ENCODE measurements around the gene MYO15A. TPM values are rescaled to one million over a fixed set of nuclear protein-coding genes. Genes with fewer than 3 reads are reported as not detected.
A peak's percentile ranks its signal among the peaks of the same experiment; 100 is the strongest.

MYO15A gene
- 0.21 TPM for total RNA-seq (2013)
- polyA plus RNA-seq (1 to 10 TPM in 1 of 3 donors, under 1 TPM in 2; 0.31 to 4.4 (median 0.56) TPM), polyA minus RNA-seq (0.42 and 0.48 TPM in 2 replicates), total RNA-seq (0.52 to 5.4 (median 1.2) reads per million in 11 experiments)

GRCh38 chr17:18108401-18109312 lies at the start of gene MYO15A:
Gene MYO15A, plus strand, starts transcription at chr17:18108756. Its CDS starts 10,045 bp downstream, at chr17:18118801.
- Mint-ChIP-seq H3K27ac (peak within 1 kb of the TSS in 1 of 7 donors; percentile 8), H3K9me3 (no peaks in the 10 kb centered on the region)
- intact Hi-C loops (cut with micrococcal nuclease) = no loop called here

More at GRCh38 chr17:18108401-18109312, at the start of gene MYO15A:
- Histone ChIP-seq H3K9ac (ENCODE audit: insufficient read depth, low read length, poor library complexity, severe bottlenecking) (no peak within 1 kb of the TSS), H3K27me3 (ENCODE audit: control insufficient read depth in 2 of 2, insufficient read depth in 2 of 2, low read length in 2 of 2) (no peaks in the 10 kb centered on the region), H4K20me1 (ENCODE audit: insufficient read depth, low read length) (no peaks in the 10 kb centered on the region), H3K36me3 (replicated peaks in 1 of 2; ENCODE audit: control insufficient read depth in 1 of 2, insufficient read depth in 2 of 2, low read length in 2 of 2) (peaks cover 33 to 41% of the 10 kb centered on the region in 2 donors), H3K9me3 (replicated peaks in 1 of 2; ENCODE audit: control insufficient read depth in 1 of 2, insufficient read depth in 1 of 2, low read length in 2 of 2) (no peaks in the 10 kb centered on the region), H3K79me2 (ENCODE audit: insufficient read depth, low read length) (no peaks in the 10 kb centered on the region), H2AFZ (ENCODE audit: insufficient read depth, low read depth, low read length, poor library complexity, severe bottlenecking) (no peak within 1 kb of the TSS), H3K4me2 (replicated peaks; ENCODE audit: extremely low read depth, low read length, poor library complexity, severe bottlenecking) (no peak within 1 kb of the TSS), H3K4me1 (ENCODE audit: control insufficient read depth in 1 of 2, insufficient read depth in 2 of 2, low read length in 2 of 2) (no peaks in the 10 kb centered on the region), H3K27ac (ENCODE audit: low read depth in 1 of 2, low read length in 2 of 2) (no peak within 1 kb of the TSS), H3K4me3 (replicated peaks in 1 of 3; ENCODE audit: low read depth in 2 of 3, low read length in 3 of 3) (no peak within 1 kb of the TSS)
- Mint-ChIP-seq H3K4me3 (no peak within 1 kb of the TSS), H3K27me3 (ENCODE audit: low read depth in 3 of 3) (peaks cover 0 to 4% (median 2%) of the 10 kb centered on the region in 3 donors), H3K4me1 (no peaks in the 10 kb centered on the region), H3K36me3 (peaks cover 26 to 36% of the 10 kb centered on the region in 2 donors)
- TF ChIP-seq CTCF (IDR thresholded peaks at IDR 0.05) = no peak
- no peak for DNase-seq
- 95% methylated on average over 9 of the region's 17 CpGs for WGBS (ENCODE audit: insufficient coverage)

All from CD14-positive monocyte (primary cell).